ENCODE data around the gene CFAP54.

The CFAP54 gene

GRCh38 chr12:96766232-96766631 lies 276.9 kb downstream of the CFAP54 start:
- DNase-seq (ENCODE audit: low read depth), result no peak

GRCh38 chr12:96769400-96769799 lies 280.0 kb downstream of the CFAP54 start:
- no peak for DNase-seq (ENCODE audit: low read depth)

- DNase-seq (ENCODE audit: low read depth), result no peak
These were observed 281.1 kb downstream of the CFAP54 start for GRCh38 chr12:96770219-96771102.

- DNase-seq (ENCODE audit: low read depth), result no peak
These were observed 283.7 kb downstream of the CFAP54 start for GRCh38 chr12:96773031-96773430.

GRCh38 chr12:96774496-96775256 lies 285.3 kb downstream of the CFAP54 start:
- DNase-seq (ENCODE audit: low read depth), result no peak

GRCh38 chr12:96776908-96777307 lies 287.5 kb downstream of the CFAP54 start:
- no peak for DNase-seq (ENCODE audit: low read depth)

GRCh38 chr12:96780330-96780729 lies 291.0 kb downstream of the CFAP54 start:
- no peak for DNase-seq (ENCODE audit: low read depth)

- no peak for DNase-seq (ENCODE audit: low read depth)
These were observed 297.4 kb downstream of the CFAP54 start for GRCh38 chr12:96786791-96787190.

- DNase-seq (ENCODE audit: low read depth), result no peak
These were observed 314.6 kb downstream of the CFAP54 start for GRCh38 chr12:96803969-96804368.

GRCh38 chr12:96806272-96806671 lies 316.9 kb downstream of the CFAP54 start:
- no peak for DNase-seq (ENCODE audit: low read depth)

GRCh38 chr12:96807741-96808140 lies 318.4 kb downstream of the CFAP54 start:
- DNase-seq (ENCODE audit: low read depth), result no peak

GRCh38 chr12:96808587-96808986 lies 319.2 kb downstream of the CFAP54 start:
- DNase-seq (ENCODE audit: low read depth), result no peak

GRCh38 chr12:96809522-96809921 lies 320.1 kb downstream of the CFAP54 start:
- no peak for DNase-seq (ENCODE audit: low read depth)

GRCh38 chr12:96810057-96810456 lies 320.7 kb downstream of the CFAP54 start:
- no peak for DNase-seq (ENCODE audit: low read depth)

- DNase-seq (ENCODE audit: low read depth), result no peak
These were observed 321.1 kb downstream of the CFAP54 start for GRCh38 chr12:96810477-96810876.

- no peak for DNase-seq (ENCODE audit: low read depth)
These were observed 321.7 kb downstream of the CFAP54 start for GRCh38 chr12:96811083-96811482.

GRCh38 chr12:96812153-96812552 lies 322.8 kb downstream of the CFAP54 start:
- no peak for DNase-seq (ENCODE audit: low read depth)

- DNase-seq (ENCODE audit: low read depth), result no peak
These were observed 324.8 kb downstream of the CFAP54 start for GRCh38 chr12:96814200-96814599.

GRCh38 chr12:96821592-96821991 lies 332.2 kb downstream of the CFAP54 start:
- DNase-seq (ENCODE audit: low read depth), result no peak

- no peak for DNase-seq (ENCODE audit: low read depth)
These were observed 333.3 kb downstream of the CFAP54 start for GRCh38 chr12:96822641-96823040.

- DNase-seq (ENCODE audit: low read depth), result no peak
These were observed 334.9 kb downstream of the CFAP54 start for GRCh38 chr12:96824074-96824837.

- DNase-seq (ENCODE audit: low read depth), result no peak
These were observed 335.5 kb downstream of the CFAP54 start for GRCh38 chr12:96824838-96825236.

Data from stimulated activated CD8-positive, alpha-beta memory T cell treated with anti-CD3 and anti-CD28 coated beads, Interleukin-4, amount 100 ng/mL, for 24 hours (primary cell).